Dendritic cell treated with granulocyte-macrophage colony-stimulating factor and Interleukin-4, amounts not matched to agents 40 ng/mL and 50 ng/mL, for 4 days (primary cell): ENCODE results near the gene PIP5KL1.

Source experiments
- H3K27ac Mint-ChIP-seq: one replicate; pipeline ENCODE4 v1.8.0; 2022; ENCODE audit warnings: mild to moderate bottlenecking, mixed read lengths
- H3K27me3 Mint-ChIP-seq: one replicate; pipeline ENCODE4 v1.8.0; 2022; ENCODE audit warnings: mild to moderate bottlenecking, mixed read lengths
- H3K36me3 Mint-ChIP-seq: one replicate; pipeline ENCODE4 v1.8.0; 2022; ENCODE audit warnings: low read depth, mixed read lengths
- H3K4me1 Mint-ChIP-seq: one replicate; pipeline ENCODE4 v1.8.0; 2022; ENCODE audit warnings: low read depth, mixed read lengths
- H3K4me3 Mint-ChIP-seq: one replicate; pipeline ENCODE4 v1.8.0; 2022; ENCODE audit warnings: mild to moderate bottlenecking, moderate library complexity, mixed read lengths
- H3K9me3 Mint-ChIP-seq: one replicate; pipeline ENCODE4 v1.8.0; 2022; ENCODE audit warnings: mixed read lengths
- intact Hi-C: fragments of 100-400 bp; cut with micrococcal nuclease; formaldehyde crosslinking; loops from one replicate; pipeline ENCODE4 v1.15.0; 2022

The PIP5KL1 gene

DNA sequence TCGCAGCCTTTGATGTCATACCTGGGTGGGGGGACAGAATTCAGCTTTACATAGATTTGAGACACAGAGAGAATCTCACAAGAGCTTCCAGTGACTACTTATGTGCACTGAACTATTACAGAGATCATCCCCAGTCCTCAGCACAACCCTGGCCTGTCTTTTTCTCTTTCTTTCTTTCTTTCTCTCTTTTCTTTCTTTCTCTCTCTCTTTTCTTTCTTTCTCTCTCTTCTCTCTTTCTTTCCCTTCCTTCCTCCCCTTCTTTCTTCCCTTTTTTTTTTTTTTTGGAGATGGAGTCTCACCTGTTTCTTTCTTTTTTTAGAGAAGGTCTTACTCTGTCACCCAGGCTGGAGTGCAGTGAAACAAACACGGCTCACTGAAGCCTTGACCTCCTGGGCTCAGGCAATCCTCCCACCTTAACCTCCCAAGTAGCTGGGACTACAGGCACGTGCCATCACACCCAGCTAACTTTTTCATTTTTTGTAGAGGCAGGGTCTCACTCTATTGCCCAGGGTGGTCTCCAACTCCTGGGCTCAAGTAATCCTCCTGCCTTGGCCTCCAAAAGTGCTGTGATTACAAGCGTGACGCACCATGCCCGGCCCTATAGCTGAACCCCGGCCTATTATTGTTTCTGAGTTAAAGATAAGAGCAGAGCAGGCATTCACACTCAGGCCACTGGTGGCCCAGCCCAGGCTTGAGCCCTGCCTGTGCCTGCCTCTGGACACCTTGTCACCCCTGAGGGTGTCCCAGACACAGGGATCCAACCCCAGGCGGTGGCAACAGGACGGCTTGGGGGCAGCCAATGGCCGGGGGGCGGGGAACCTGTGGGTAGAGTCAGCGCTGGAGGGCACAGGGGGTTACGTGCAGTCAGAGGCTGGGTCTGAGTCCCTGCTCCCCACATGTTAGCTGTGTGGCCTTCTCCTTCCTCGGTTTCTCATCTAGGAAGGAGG is 4.3 kb downstream of the PIP5KL1 start:
- Mint-ChIP-seq H3K27me3 (peaks cover 90% of the 10 kb centered on the region), H3K4me3 (no peak overlapping the region), H3K4me1 (peaks cover 53% of the 10 kb centered on the region), H3K36me3 (no peaks in the 10 kb centered on the region), H3K27ac (no peak overlapping the region), H3K9me3 (no peaks in the 10 kb centered on the region)
- intact Hi-C loops = no loop called here

- H3K36me3 Mint-ChIP-seq = no peaks in the 10 kb centered on the region
- H3K27me3 Mint-ChIP-seq = peaks cover 77% of the 10 kb centered on the region
- H3K4me3 Mint-ChIP-seq = no peak overlapping the region
- no peaks in the 10 kb centered on the region for H3K9me3 Mint-ChIP-seq
- H3K27ac Mint-ChIP-seq = no peak overlapping the region
- intact Hi-C loops = no loop called here
- H3K4me1 Mint-ChIP-seq = peaks cover 56% of the 10 kb centered on the region
These were observed 5.7 kb downstream of the PIP5KL1 start for GRCh38 chr9:127924736-127925444.

GRCh38 chr9:127923771-127924170 is 6.8 kb downstream of the PIP5KL1 start:
- Mint-ChIP-seq H3K4me3 (no peak overlapping the region), H3K9me3 (no peaks in the 10 kb centered on the region), H3K27me3 (peaks cover 66% of the 10 kb centered on the region), H3K36me3 (no peaks in the 10 kb centered on the region), H3K4me1 (peaks cover 56% of the 10 kb centered on the region), H3K27ac (no peak overlapping the region)
- intact Hi-C loops = no loop called here

GRCh38 chr9:127923046-127923445 is 7.5 kb downstream of the PIP5KL1 start:
- Mint-ChIP-seq H3K27me3 (peaks cover 59% of the 10 kb centered on the region), H3K4me1 (peaks cover 56% of the 10 kb centered on the region), H3K36me3 (no peaks in the 10 kb centered on the region), H3K27ac (no peak overlapping the region), H3K4me3 (no peak overlapping the region), H3K9me3 (no peaks in the 10 kb centered on the region)
- intact Hi-C loops = no loop called here

DNA sequence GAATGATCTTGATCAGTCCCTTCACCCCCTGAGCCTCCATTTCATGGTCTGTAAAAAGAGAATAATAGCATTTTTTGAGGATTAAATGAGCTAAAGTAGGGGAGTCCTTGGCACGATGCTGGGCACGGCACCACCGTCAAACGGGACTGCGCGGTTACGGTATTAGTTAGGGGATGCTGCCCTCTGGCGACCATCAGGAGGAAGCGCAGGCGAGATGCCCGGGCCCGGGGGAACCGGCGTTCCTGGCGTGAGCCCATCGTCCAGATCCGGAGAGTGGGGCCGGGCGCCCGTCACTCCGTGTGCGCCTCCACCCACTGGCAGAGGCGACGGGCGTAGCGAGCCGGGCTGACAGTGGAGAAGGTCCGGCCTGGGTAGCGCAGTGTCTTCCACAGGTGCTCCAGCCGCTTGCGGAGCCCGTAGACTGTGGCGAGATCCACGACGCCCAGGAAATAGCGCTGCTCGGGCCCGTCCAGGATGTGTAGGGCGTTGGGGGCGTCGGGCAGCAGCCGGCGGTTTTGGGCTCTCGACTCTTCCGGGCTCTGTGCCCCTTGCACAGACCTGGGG is 8.9 kb downstream of the PIP5KL1 start:
- Mint-ChIP-seq H3K4me3 (peak overlapping the region; percentile 62), H3K27ac (peak overlapping the region; percentile 60), H3K36me3 (peaks cover 2% of the 10 kb centered on the region), H3K27me3 (peaks cover 48% of the 10 kb centered on the region), H3K4me1 (peaks cover 57% of the 10 kb centered on the region), H3K9me3 (no peaks in the 10 kb centered on the region)
- intact Hi-C loops = no loop called here

- H3K27ac Mint-ChIP-seq = peak overlapping the region; percentile 86
- no peak overlapping the region for H3K4me3 Mint-ChIP-seq
- H3K27me3 Mint-ChIP-seq = peaks cover 40% of the 10 kb centered on the region
- H3K36me3 Mint-ChIP-seq = peaks cover 4% of the 10 kb centered on the region
- peaks cover 59% of the 10 kb centered on the region for H3K4me1 Mint-ChIP-seq
- no peaks in the 10 kb centered on the region for H3K9me3 Mint-ChIP-seq
- intact Hi-C loops = no loop called here
These were observed 9.8 kb downstream of the PIP5KL1 start for GRCh38 chr9:127920794-127921193.

DNA sequence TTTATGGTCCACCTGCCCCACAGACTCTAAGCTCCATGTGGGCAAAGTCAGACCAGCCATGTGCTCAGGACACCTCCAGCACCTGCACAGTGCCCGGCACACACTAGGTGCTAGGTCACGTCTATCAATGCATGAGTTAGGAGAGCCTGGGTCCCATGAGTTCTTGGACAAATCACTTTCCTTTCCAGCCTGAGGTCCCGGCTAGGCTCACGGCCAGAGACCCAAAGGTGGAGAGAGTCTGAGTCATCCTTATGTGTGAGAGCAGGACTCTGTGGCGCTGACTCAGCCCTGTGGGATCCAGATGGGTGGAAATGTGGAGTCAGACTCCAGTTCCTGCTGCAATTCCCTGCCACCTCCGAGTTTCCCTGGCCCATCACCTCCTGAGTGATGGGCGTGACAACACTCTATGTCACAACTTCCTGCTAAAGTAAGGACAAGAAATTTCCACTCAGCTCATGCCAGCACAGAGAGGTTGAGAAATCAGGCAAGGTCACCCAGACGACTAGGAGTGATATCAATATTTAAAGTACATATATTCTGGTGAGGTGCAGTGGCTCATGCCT is 11.2 kb downstream of the PIP5KL1 start:
- Mint-ChIP-seq H3K4me3 (no peak overlapping the region), H3K36me3 (peaks cover 9% of the 10 kb centered on the region), H3K27me3 (peaks cover 28% of the 10 kb centered on the region), H3K4me1 (peaks cover 73% of the 10 kb centered on the region), H3K9me3 (no peaks in the 10 kb centered on the region), H3K27ac (peak overlapping the region; percentile 86)
- intact Hi-C loops = loop anchor here (5.0 to 10.0 kb wide), 3 partner anchors 37 to 345 kb away; partner anchors contain the start of gene CDK9

- Mint-ChIP-seq H3K27me3 (peaks cover 19% of the 10 kb centered on the region), H3K36me3 (peaks cover 18% of the 10 kb centered on the region), H3K27ac (peak overlapping the region; percentile 86), H3K9me3 (no peaks in the 10 kb centered on the region), H3K4me1 (peaks cover 73% of the 10 kb centered on the region), H3K4me3 (no peak overlapping the region)
- intact Hi-C loops = loop anchor here (5.0 to 10.0 kb wide), 3 partner anchors 36 to 344 kb away; partner anchors contain the start of gene CDK9
These were observed 12.1 kb downstream of the PIP5KL1 start for GRCh38 chr9:127918183-127919107.

GRCh38 chr9:127917603-127918002 is 13.0 kb downstream of the PIP5KL1 start:
- Mint-ChIP-seq H3K4me3 (peak overlapping the region; percentile 48), H3K36me3 (peaks cover 26% of the 10 kb centered on the region), H3K27me3 (peaks cover 11% of the 10 kb centered on the region), H3K9me3 (no peaks in the 10 kb centered on the region), H3K4me1 (peaks cover 79% of the 10 kb centered on the region), H3K27ac (peak overlapping the region; percentile 86)
- intact Hi-C loops = loop anchor here (2.0 to 10.0 kb wide), 4 partner anchors 35 to 343 kb away; partner anchors contain the start of genes CDK9 and TOR2A

- H3K27me3 Mint-ChIP-seq = peaks cover 6% of the 10 kb centered on the region
- H3K36me3 Mint-ChIP-seq = peaks cover 32% of the 10 kb centered on the region
- H3K9me3 Mint-ChIP-seq = no peaks in the 10 kb centered on the region
- intact Hi-C loops = loop anchor here (2.0 to 10.0 kb wide), 4 partner anchors 35 to 342 kb away; partner anchors contain the start of genes CDK9 and TOR2A
- H3K27ac Mint-ChIP-seq = peak within 1 kb of the TSS; percentile 86
- peak within 1 kb of the TSS; percentile 86 for H3K4me3 Mint-ChIP-seq
- H3K4me1 Mint-ChIP-seq = peaks cover 77% of the 10 kb centered on the region
These were observed 13.6 kb downstream of the PIP5KL1 start, which contains the start of gene ST6GALNAC4 for GRCh38 chr9:127916720-127917581. ST6GALNAC4 (minus strand) TSS chr9:127917041; CDS start chr9:127916419, 622 bp downstream.

GRCh38 chr9:127915801-127916719 is 14.5 kb downstream of the PIP5KL1 start:
- Mint-ChIP-seq H3K36me3 (peaks cover 41% of the 10 kb centered on the region), H3K27me3 (peaks cover 2% of the 10 kb centered on the region), H3K27ac (peak overlapping the region; percentile 86), H3K9me3 (no peaks in the 10 kb centered on the region), H3K4me3 (peak overlapping the region; percentile 86), H3K4me1 (peaks cover 72% of the 10 kb centered on the region)
- intact Hi-C loops = loop anchor here (2.0 to 10.0 kb wide), 4 partner anchors 34 to 341 kb away; partner anchors contain the start of genes CDK9 and TOR2A
